MM.1S (cell line): ENCODE results near the gene SEMA4A.

Experiments used
- DNase-seq: peaks from one replicate; pipeline ENCODE4 v3.0.0-alpha.2; 2015
- H2AFZ ChIP-seq: fragments of 300-600 bp; sonication (generic); 2 replicates; pipeline ENCODE4 v1.6.0; 2016; ENCODE audit warnings: antibody characterized with exemption, low read length
- H3F3A ChIP-seq: fragments of 300-600 bp; sonication (generic); 2 replicates; pipeline ENCODE4 v1.6.1; 2016; ENCODE audit warnings: mild to moderate bottlenecking, antibody characterized with exemption, low read length, moderate library complexity, mixed read lengths; ENCODE audit not compliant: insufficient read depth
- H3K27ac ChIP-seq: fragments of 300-600 bp; sonication (generic); 2 replicates; pipeline ENCODE4 v1.5.1; 2016; ENCODE audit warnings: mild to moderate bottlenecking, low read length
- H3K27me3 ChIP-seq: fragments of 300-600 bp; sonication (generic); replicated peaks from 2 replicates; pipeline ENCODE4 v1.6.0; 2016; ENCODE audit warnings: low read length; ENCODE audit not compliant: insufficient read depth
- H3K36me3 ChIP-seq: fragments of 300-600 bp; sonication (generic); replicated peaks from 2 replicates; pipeline ENCODE4 v1.6.1; 2016; ENCODE audit warnings: mild to moderate bottlenecking, low read length, mixed read lengths; ENCODE audit not compliant: insufficient read depth
- H3K4me1 ChIP-seq: fragments of 300-600 bp; sonication (generic); 2 replicates; pipeline ENCODE4 v1.6.1; 2016; ENCODE audit warnings: low read length, mixed read lengths
- H3K4me2 ChIP-seq: fragments of 300-600 bp; sonication (generic); 2 replicates; pipeline ENCODE4 v1.6.0; 2016; ENCODE audit warnings: low read depth, low read length
- H3K4me3 ChIP-seq: fragments of 300-600 bp; sonication (generic); 2 replicates; pipeline ENCODE4 v1.5.1; 2016; ENCODE audit warnings: low read length, mixed read lengths
- H3K79me2 ChIP-seq: fragments of 300-600 bp; sonication (generic); 2 replicates; pipeline ENCODE4 v1.6.1; 2016; ENCODE audit warnings: mixed run types, low read length, mixed read lengths
- H3K9ac ChIP-seq: fragments of 300-600 bp; sonication (generic); 2 replicates; pipeline ENCODE4 v1.6.1; 2016; ENCODE audit warnings: low read length, mixed read lengths
- H3K9me2 ChIP-seq: fragments of 300-600 bp; sonication (generic); replicated peaks from 2 replicates; pipeline ENCODE4 v1.6.1; 2016; ENCODE audit warnings: mild to moderate bottlenecking, low read length, mixed read lengths; ENCODE audit not compliant: insufficient read depth
- H3K9me3 ChIP-seq: fragments of 300-600 bp; sonication (generic); replicated peaks from 2 replicates; pipeline ENCODE4 v1.6.1; 2016; ENCODE audit warnings: mild to moderate bottlenecking, low read length, mixed read lengths; ENCODE audit not compliant: insufficient read depth
- H4K20me1 ChIP-seq: fragments of 300-600 bp; sonication (generic); 2 replicates; pipeline ENCODE4 v1.6.1; 2016; ENCODE audit warnings: mild to moderate bottlenecking, low read length, moderate library complexity, mixed read lengths; ENCODE audit not compliant: insufficient read depth
- EZH2 ChIP-seq: fragments of 300-600 bp; sonication (generic); optimal IDR thresholded peaks from 2 replicates; pipeline ENCODE3; 2017; ENCODE audit warnings: low read depth, mild to moderate bottlenecking, antibody characterized with exemption, low read length, mixed read lengths
- EZH2phosphoT487 ChIP-seq: fragments of 300-600 bp; sonication (generic); IDR thresholded peaks from 2 replicates; pipeline ENCODE4 v1.6.1; 2018; ENCODE audit warnings: antibody characterized with exemption, low read length
- TF ChIP-seq, protein P1 (sequence below): fragments of 300-600 bp; sonication (generic); IDR thresholded peaks from 2 replicates; pipeline ENCODE4 v1.5.1; 2016; ENCODE audit warnings: antibody characterized with exemption, low read length, mixed read lengths

Gene SEMA4A

DNA sequence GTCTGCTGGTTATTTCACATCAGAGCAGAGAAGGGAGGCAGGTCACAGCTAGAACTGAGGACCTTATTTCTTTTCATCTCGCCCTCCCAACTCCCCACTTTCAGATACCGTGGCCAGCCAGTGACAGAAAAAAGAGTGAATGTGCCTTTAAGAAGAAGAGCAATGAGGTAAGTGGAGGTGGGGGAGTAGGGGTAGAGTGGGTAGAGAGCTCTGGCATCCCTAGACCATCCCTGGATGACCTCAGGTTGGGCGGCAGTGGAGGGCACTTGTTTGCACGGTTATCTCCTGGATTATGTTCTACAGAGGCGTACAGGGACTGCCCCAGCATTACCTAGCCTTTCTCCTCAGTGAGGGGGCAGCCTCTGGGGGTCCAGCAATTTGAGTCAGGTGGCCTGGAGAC lies 4.6 kb downstream of the SEMA4A start:
- Histone ChIP-seq H2AFZ (no peak overlapping the region), H3K4me2 (peak overlapping the region; percentile 99), H3K9me2 (no peaks in the 10 kb centered on the region), H4K20me1 (no peaks in the 10 kb centered on the region), H3K4me1 (peaks cover 63% of the 10 kb centered on the region), H3K36me3 (peaks cover 31% of the 10 kb centered on the region), H3K79me2 (peaks cover 89% of the 10 kb centered on the region), H3K9ac (peak overlapping the region; percentile 83), H3K4me3 (peak overlapping the region; percentile 60), H3K9me3 (no peaks in the 10 kb centered on the region), H3F3A (peaks cover 87% of the 10 kb centered on the region), H3K27me3 (no peaks in the 10 kb centered on the region), H3K27ac (peak overlapping the region; percentile 91)
- DNase-seq, result no peak
- no peak for TF ChIP-seq EZH2phosphoT487
- TF ChIP-seq, protein P1, sequence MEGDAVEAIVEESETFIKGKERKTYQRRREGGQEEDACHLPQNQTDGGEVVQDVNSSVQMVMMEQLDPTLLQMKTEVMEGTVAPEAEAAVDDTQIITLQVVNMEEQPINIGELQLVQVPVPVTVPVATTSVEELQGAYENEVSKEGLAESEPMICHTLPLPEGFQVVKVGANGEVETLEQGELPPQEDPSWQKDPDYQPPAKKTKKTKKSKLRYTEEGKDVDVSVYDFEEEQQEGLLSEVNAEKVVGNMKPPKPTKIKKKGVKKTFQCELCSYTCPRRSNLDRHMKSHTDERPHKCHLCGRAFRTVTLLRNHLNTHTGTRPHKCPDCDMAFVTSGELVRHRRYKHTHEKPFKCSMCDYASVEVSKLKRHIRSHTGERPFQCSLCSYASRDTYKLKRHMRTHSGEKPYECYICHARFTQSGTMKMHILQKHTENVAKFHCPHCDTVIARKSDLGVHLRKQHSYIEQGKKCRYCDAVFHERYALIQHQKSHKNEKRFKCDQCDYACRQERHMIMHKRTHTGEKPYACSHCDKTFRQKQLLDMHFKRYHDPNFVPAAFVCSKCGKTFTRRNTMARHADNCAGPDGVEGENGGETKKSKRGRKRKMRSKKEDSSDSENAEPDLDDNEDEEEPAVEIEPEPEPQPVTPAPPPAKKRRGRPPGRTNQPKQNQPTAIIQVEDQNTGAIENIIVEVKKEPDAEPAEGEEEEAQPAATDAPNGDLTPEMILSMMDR, result no peak
- TF ChIP-seq EZH2, result no peak

DNA sequence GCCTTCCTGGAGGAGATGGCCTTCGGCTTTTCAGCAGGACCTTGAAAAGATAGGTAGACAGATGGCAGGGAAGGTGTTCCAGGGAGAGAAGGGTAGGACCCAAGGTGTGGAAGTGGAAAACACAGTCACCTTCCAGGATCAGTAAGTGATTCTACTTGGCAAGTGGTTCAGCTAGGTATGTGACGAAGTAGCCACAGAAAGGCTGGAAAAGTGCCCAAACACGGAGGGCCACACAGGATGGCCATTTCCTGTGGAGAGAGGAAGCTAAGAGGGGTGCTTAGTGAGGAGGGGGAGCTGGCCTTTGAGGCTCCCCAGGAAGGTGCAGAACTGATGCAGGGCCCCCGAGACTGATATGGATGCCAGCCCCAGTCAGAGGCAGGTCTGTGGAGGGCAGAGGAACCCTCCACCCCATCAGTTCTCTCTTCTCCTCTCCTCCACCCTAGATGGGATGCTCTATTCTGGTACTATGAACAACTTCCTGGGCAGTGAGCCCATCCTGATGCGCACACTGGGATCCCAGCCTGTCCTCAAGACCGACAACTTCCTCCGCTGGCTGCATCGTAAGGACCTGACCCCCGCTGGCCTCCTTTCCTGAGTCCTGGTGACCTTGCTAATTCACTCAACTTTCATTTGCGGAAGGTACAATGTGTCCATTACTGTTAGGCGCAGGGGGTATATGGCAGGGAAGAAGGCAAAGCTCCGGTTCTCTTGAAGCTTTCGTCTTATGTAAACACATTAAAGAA lies 6.8 kb downstream of the SEMA4A start:
- TF ChIP-seq, protein P1, result no peak
- TF ChIP-seq EZH2, result no peak
- no peak for TF ChIP-seq EZH2phosphoT487

DNA sequence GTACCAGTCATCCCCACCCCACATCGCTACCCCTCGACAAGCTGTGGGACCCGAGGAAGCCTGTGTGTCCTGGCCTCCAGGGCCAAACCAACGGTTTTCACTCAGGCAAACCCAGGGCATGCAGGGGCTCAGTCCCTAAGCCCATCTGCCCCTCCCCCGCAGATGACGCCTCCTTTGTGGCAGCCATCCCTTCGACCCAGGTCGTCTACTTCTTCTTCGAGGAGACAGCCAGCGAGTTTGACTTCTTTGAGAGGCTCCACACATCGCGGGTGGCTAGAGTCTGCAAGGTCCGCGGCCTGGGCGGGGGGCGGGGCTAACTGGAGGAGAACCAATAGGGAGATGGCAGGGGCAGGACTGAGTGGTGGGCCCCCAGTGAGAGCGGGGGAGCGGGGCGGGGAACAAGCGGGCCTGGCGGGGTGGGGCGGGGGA lies 7.4 kb downstream of the SEMA4A start:
- peak; percentile 65 for DNase-seq
- Histone ChIP-seq H3F3A (peaks cover 84% of the 10 kb centered on the region), H4K20me1 (no peaks in the 10 kb centered on the region), H3K9me3 (no peaks in the 10 kb centered on the region), H3K9ac (peak overlapping the region; percentile 45), H3K4me2 (peak overlapping the region; percentile 28), H3K4me3 (no peak overlapping the region), H3K27me3 (no peaks in the 10 kb centered on the region), H3K36me3 (peaks cover 43% of the 10 kb centered on the region), H3K4me1 (peaks cover 70% of the 10 kb centered on the region), H3K9me2 (no peaks in the 10 kb centered on the region), H3K79me2 (peaks cover 86% of the 10 kb centered on the region), H2AFZ (no peak overlapping the region), H3K27ac (peak overlapping the region; percentile 91)
- TF ChIP-seq EZH2 (no peak), EZH2phosphoT487 (no peak)
- TF ChIP-seq, protein P1, result no peak

More for the DNA sequence above, 6.8 kb downstream of the SEMA4A start:
- H3K27ac ChIP-seq, result peak overlapping the region; percentile 91
- H3K4me2 ChIP-seq, result peak overlapping the region; percentile 28
- no peak overlapping the region for H3K4me3 ChIP-seq
- no peaks in the 10 kb centered on the region for H4K20me1 ChIP-seq
- no peaks in the 10 kb centered on the region for H3K27me3 ChIP-seq
- H3K36me3 ChIP-seq, result peaks cover 42% of the 10 kb centered on the region
- H2AFZ ChIP-seq, result no peak overlapping the region
- H3K9me3 ChIP-seq, result no peaks in the 10 kb centered on the region
- no peaks in the 10 kb centered on the region for H3K9me2 ChIP-seq
- H3K9ac ChIP-seq, result peak overlapping the region; percentile 45
- H3K79me2 ChIP-seq, result peaks cover 86% of the 10 kb centered on the region
- H3K4me1 ChIP-seq, result peaks cover 64% of the 10 kb centered on the region
- peaks cover 84% of the 10 kb centered on the region for H3F3A ChIP-seq
- no peak for DNase-seq
